Cortex of kidney (tissue), 1 donor: ENCODE results near the gene C1orf105.

Experiments
- DNase-seq: peaks from one replicate; lab custom pipeline; 2025; lab: John Stamatoyannopoulos, UW

Gene C1orf105

GRCh38 chr1:172397221-172397620 lies 23.3 kb upstream of the C1orf105 start:
- DNase-seq = no peak

- DNase-seq = no peak
These were observed 22.9 kb upstream of the C1orf105 start for GRCh38 chr1:172397633-172398032.

- DNase-seq = no peak
These were observed 22.3 kb upstream of the C1orf105 start for GRCh38 chr1:172398193-172398592.

GRCh38 chr1:172398970-172399755 lies 21.3 kb upstream of the C1orf105 start:
- no peak for DNase-seq

- no peak for DNase-seq
These were observed 20.4 kb upstream of the C1orf105 start for GRCh38 chr1:172399756-172400721.

- DNase-seq = no peak
These were observed 19.8 kb upstream of the C1orf105 start for GRCh38 chr1:172400722-172401105.

GRCh38 chr1:172401477-172401876 lies 19.0 kb upstream of the C1orf105 start:
- DNase-seq = no peak

GRCh38 chr1:172401892-172402291 lies 18.6 kb upstream of the C1orf105 start:
- DNase-seq = no peak

GRCh38 chr1:172402878-172403569 lies 17.5 kb upstream of the C1orf105 start:
- no peak for DNase-seq

GRCh38 chr1:172404121-172404520 lies 16.4 kb upstream of the C1orf105 start:
- no peak for DNase-seq

GRCh38 chr1:172405912-172406311 lies 14.6 kb upstream of the C1orf105 start:
- DNase-seq = no peak

GRCh38 chr1:172406968-172407367 lies 13.5 kb upstream of the C1orf105 start:
- DNase-seq = no peak

- DNase-seq = no peak
These were observed 11.5 kb upstream of the C1orf105 start for GRCh38 chr1:172408958-172409357.

GRCh38 chr1:172410027-172410426 lies 10.5 kb upstream of the C1orf105 start:
- DNase-seq = no peak

- DNase-seq = no peak
These were observed 8.6 kb upstream of the C1orf105 start for GRCh38 chr1:172411791-172412338.

GRCh38 chr1:172414331-172414730 lies 6.2 kb upstream of the C1orf105 start:
- no peak for DNase-seq

- DNase-seq = no peak
These were observed 3.9 kb upstream of the C1orf105 start for GRCh38 chr1:172416496-172417035.

GRCh38 chr1:172417557-172417956 lies 2.9 kb upstream of the C1orf105 start:
- DNase-seq = no peak

- DNase-seq = no peak
These were observed 1.6 kb downstream of the C1orf105 start for GRCh38 chr1:172421974-172422604.

GRCh38 chr1:172423336-172423735 lies 2.9 kb downstream of the C1orf105 start:
- DNase-seq = no peak

GRCh38 chr1:172425339-172425738 lies 4.9 kb downstream of the C1orf105 start:
- no peak for DNase-seq
